Stimulated activated CD8-positive, alpha-beta memory T cell treated with anti-CD3 and anti-CD28 coated beads, Interleukin-2, amount 100 ng/mL, for 1 hour (primary cell): ENCODE measurements around the gene CTTNBP2.
"Not testable (repeated sequence)": the region's sequence is repeated elsewhere in the genome, so short reads cannot be mapped to it uniquely, and the experiment has no call there.

ENCODE experiments used
- DNase-seq, 2 donors: peaks; one replicate each; pipeline ENCODE4 v3.0.0-alpha.2; 2020; ENCODE audit warnings: low read depth in 2 of 2

Gene CTTNBP2

GRCh38 chr7:117750612-117751563 lies 122.4 kb downstream of the CTTNBP2 start:
- DNase-seq, result no peak

GRCh38 chr7:117741962-117742361 lies 131.3 kb downstream of the CTTNBP2 start:
- no peak for DNase-seq

- no peak for DNase-seq
Observed at GRCh38 chr7:117739085-117739484, 134.2 kb downstream of the CTTNBP2 start.

- no peak for DNase-seq
Observed at GRCh38 chr7:117737926-117738325, 135.3 kb downstream of the CTTNBP2 start.

- no peak for DNase-seq
Observed at GRCh38 chr7:117731455-117731854, 141.8 kb downstream of the CTTNBP2 start.

GRCh38 chr7:117730390-117730789 lies 142.9 kb downstream of the CTTNBP2 start:
- DNase-seq, result no peak

GRCh38 chr7:117728890-117729624 lies 144.2 kb downstream of the CTTNBP2 start:
- no peak for DNase-seq

- DNase-seq, result no peak
Observed at GRCh38 chr7:117724898-117725297, 148.3 kb downstream of the CTTNBP2 start.

GRCh38 chr7:117719377-117719776 lies 153.9 kb downstream of the CTTNBP2 start:
- DNase-seq, result no peak

- DNase-seq, result no peak
Observed at GRCh38 chr7:117718116-117718835, 155.0 kb downstream of the CTTNBP2 start.

- no peak for DNase-seq
Observed at GRCh38 chr7:117717357-117717756, 155.9 kb downstream of the CTTNBP2 start.

GRCh38 chr7:117716707-117717299 lies 156.4 kb downstream of the CTTNBP2 start:
- no peak for DNase-seq

GRCh38 chr7:117715784-117716445 lies 157.3 kb downstream of the CTTNBP2 start:
- DNase-seq, result no peak

GRCh38 chr7:117711556-117711955 lies 161.7 kb downstream of the CTTNBP2 start:
- no peak for DNase-seq

- not testable (repeated sequence) for DNase-seq
Observed at GRCh38 chr7:117708173-117708572, 165.1 kb downstream of the CTTNBP2 start.

GRCh38 chr7:117707080-117707479 lies 166.2 kb downstream of the CTTNBP2 start:
- no peak for DNase-seq

- no peak for DNase-seq
Observed at GRCh38 chr7:117706210-117706609, 167.0 kb downstream of the CTTNBP2 start.

GRCh38 chr7:117705630-117706029 lies 167.6 kb downstream of the CTTNBP2 start:
- DNase-seq, result no peak

GRCh38 chr7:117704063-117704462 lies 169.2 kb downstream of the CTTNBP2 start:
- DNase-seq, result no peak

GRCh38 chr7:117698018-117698417 lies 175.2 kb downstream of the CTTNBP2 start:
- DNase-seq, result no peak

GRCh38 chr7:117692338-117692737 lies 180.9 kb downstream of the CTTNBP2 start:
- no peak for DNase-seq
